ENCODE measurements around the gene CCDC60.

Gene CCDC60

GRCh38 chr12:119381471-119382235 is 47.1 kb downstream of the CCDC60 start:
- no peak for TF ChIP-seq FOXP2 (optimal IDR thresholded peaks at IDR 0.05; ENCODE audit: borderline replicate concordance, extremely low read depth, extremely low read length, insufficient read depth)
- TF ChIP-seq POLR2AphosphoS5 (IDR thresholded peaks at IDR 0.05; ENCODE audit: low read depth, low read length): no peak
- TF ChIP-seq TAF1 (IDR thresholded peaks at IDR 0.05; ENCODE audit: borderline replicate concordance, insufficient read depth, low read length): no peak
- TF ChIP-seq REST (IDR thresholded peaks at IDR 0.05; ENCODE audit: insufficient read depth in 1 of 2, low read depth in 2 of 2, low read length in 2 of 2): no peak
- TF ChIP-seq SIN3A (IDR thresholded peaks at IDR 0.05; ENCODE audit: borderline replicate concordance, insufficient read depth, low read length): no peak

DNA sequence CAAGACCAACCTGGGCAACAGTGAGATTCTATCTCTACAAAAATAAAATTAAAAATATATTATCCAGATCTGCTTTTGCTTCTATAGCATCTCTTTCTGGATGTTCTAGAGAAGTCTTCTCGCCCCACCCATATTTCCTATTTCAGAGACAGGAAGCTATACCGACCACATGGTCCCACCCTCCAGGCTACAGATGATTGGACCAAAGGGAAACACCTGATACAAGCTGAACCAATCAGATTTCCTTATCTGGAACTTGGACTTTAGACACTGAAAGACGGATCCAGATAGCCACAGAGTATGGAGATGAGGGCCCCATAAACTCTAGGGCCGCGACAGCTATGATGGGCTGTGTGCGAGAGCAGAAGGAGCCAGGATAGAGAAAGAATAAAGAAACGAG is 48.7 kb downstream of the CCDC60 start:
- TF ChIP-seq POLR2AphosphoS5 (IDR thresholded peaks at IDR 0.05; ENCODE audit: low read depth, low read length) (no peak), REST (IDR thresholded peaks at IDR 0.05; ENCODE audit: insufficient read depth in 1 of 2, low read depth in 2 of 2, low read length in 2 of 2) (no peak), SIN3A (IDR thresholded peaks at IDR 0.05; ENCODE audit: borderline replicate concordance, insufficient read depth, low read length) (no peak), FOXP2 (optimal IDR thresholded peaks at IDR 0.05; ENCODE audit: borderline replicate concordance, extremely low read depth, extremely low read length, insufficient read depth) (no peak), TAF1 (IDR thresholded peaks at IDR 0.05; ENCODE audit: borderline replicate concordance, insufficient read depth, low read length) (no peak)

GRCh38 chr12:119384340-119384739 is 49.8 kb downstream of the CCDC60 start:
- TF ChIP-seq POLR2AphosphoS5 (IDR thresholded peaks at IDR 0.05; ENCODE audit: low read depth, low read length) (no peak), FOXP2 (optimal IDR thresholded peaks at IDR 0.05; ENCODE audit: borderline replicate concordance, extremely low read depth, extremely low read length, insufficient read depth) (no peak)

DNA sequence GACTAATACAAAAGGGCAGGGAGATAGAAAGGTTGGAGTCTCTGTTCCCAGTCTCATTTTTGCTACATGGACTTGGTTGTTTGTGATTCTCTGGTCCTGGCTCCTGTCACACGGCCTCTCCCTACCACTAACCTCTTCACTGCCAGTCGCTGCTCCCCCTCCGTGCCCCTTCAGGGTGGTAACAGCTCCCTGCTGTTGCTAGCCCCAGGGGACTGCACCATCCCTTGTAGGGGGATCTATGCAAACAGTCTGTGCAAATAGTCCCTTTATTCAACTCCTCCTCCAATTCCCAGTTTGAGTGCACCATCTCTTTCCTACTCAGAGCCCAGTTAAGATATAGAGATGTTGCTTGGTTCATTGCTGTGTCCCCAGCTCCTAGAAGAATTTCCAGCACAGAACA is 51.1 kb downstream of the CCDC60 start:
- TF ChIP-seq SIN3A (IDR thresholded peaks at IDR 0.05; ENCODE audit: borderline replicate concordance, insufficient read depth, low read length): no peak
- no peak for TF ChIP-seq FOXP2 (optimal IDR thresholded peaks at IDR 0.05; ENCODE audit: borderline replicate concordance, extremely low read depth, extremely low read length, insufficient read depth)
- TF ChIP-seq POLR2AphosphoS5 (IDR thresholded peaks at IDR 0.05; ENCODE audit: low read depth, low read length): no peak
- no peak for TF ChIP-seq REST (IDR thresholded peaks at IDR 0.05; ENCODE audit: insufficient read depth in 1 of 2, low read depth in 2 of 2, low read length in 2 of 2)
- TF ChIP-seq TAF1 (IDR thresholded peaks at IDR 0.05; ENCODE audit: borderline replicate concordance, insufficient read depth, low read length): no peak

DNA sequence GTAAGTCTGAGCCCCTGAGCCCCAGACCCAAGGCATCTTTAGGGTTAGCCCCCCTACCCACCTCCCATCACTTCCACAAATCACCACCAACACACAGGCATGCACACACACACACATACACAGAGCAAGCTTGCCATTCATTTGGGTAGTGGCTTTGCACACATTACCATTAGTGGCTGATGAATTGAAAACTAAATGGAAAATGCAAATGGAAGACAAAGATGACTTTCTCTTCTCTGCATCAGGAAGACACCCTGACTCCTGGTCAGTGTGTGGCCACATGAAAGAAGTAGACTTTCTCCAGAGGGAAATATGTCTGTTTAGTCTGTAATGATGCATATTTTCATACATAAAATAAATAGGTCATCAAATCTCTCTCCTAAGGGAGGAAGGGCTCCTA is 55.2 kb downstream of the CCDC60 start:
- TF ChIP-seq SIN3A (IDR thresholded peaks at IDR 0.05; ENCODE audit: borderline replicate concordance, insufficient read depth, low read length): no peak
- TF ChIP-seq REST (IDR thresholded peaks at IDR 0.05; ENCODE audit: insufficient read depth in 1 of 2, low read depth in 2 of 2, low read length in 2 of 2): no peak
- TF ChIP-seq POLR2AphosphoS5 (IDR thresholded peaks at IDR 0.05; ENCODE audit: low read depth, low read length): no peak
- no peak for TF ChIP-seq FOXP2 (optimal IDR thresholded peaks at IDR 0.05; ENCODE audit: borderline replicate concordance, extremely low read depth, extremely low read length, insufficient read depth)
- TF ChIP-seq TAF1 (IDR thresholded peaks at IDR 0.05; ENCODE audit: borderline replicate concordance, insufficient read depth, low read length): no peak
